Loucy (cell line): Measurements from ENCODE around the gene CCIN.

Experiments
- CTCF ChIP-seq: fragments of 200-600 bp; sonication (generic); conservative IDR thresholded peaks from 2 replicates; pipeline ENCODE4 v1.5.1; 2014; ENCODE audit warnings: mild to moderate bottlenecking, antibody characterized with exemption, low read length
- EZH2phosphoT487 ChIP-seq: fragments of 200-600 bp; IDR thresholded peaks from 2 replicates; pipeline ENCODE4 v1.6.1; 2018; ENCODE audit warnings: antibody characterized with exemption, mild to moderate bottlenecking, moderate library complexity, borderline replicate concordance

- TF ChIP-seq CTCF (no peak), EZH2phosphoT487 (no peak)
Observed at GRCh38 chr9:36207016-36207415, 37.8 kb downstream of the CCIN start.
